CD4-positive, alpha-beta memory T cell (primary cell): ENCODE data around the gene MYL9. TPM values are rescaled to one million over a fixed set of nuclear protein-coding genes. Genes with fewer than 3 reads are reported as not detected.
"Not testable (repeated sequence)": the region's sequence is repeated elsewhere in the genome, so short reads cannot be mapped to it uniquely, and the experiment has no call there.

Experiments
- CTCF ChIA-PET: fragments of 350-600 bp; sonication (Branson Sonifier 250); formaldehyde crosslinking; loops from one replicate; lab custom pipeline; 2021; ENCODE audit warnings: inconsistent platforms; ENCODE audit not compliant: partially characterized antibody; lab: Charles Lee
- POLR2A ChIA-PET: fragments of 350-600 bp; sonication (Branson Sonifier 250); formaldehyde crosslinking; loops from one replicate; lab custom pipeline; 2021; ENCODE audit not compliant: partially characterized antibody; lab: Charles Lee
- DNase-seq, 5 donors: peaks; one replicate each; pipeline versions ENCODE4 v3.0.0 to v3.0.0-alpha.2; 2020 to 2022; ENCODE audit warnings: mixed read lengths in 1 of 5
- H3K27ac ChIP-seq: one replicate; pipeline ENCODE4 v1.7.0; 2013; ENCODE audit warnings: low read depth, low read length
- H3K27me3 ChIP-seq: 2 replicates; pipeline ENCODE4 v1.7.0; 2013; ENCODE audit warnings: mild to moderate bottlenecking, low read length, moderate library complexity; ENCODE audit not compliant: insufficient read depth
- H3K36me3 ChIP-seq: 2 replicates; pipeline ENCODE4 v1.7.0; 2013; ENCODE audit warnings: mild to moderate bottlenecking, low read length, moderate library complexity; ENCODE audit not compliant: insufficient read depth
- H3K4me1 ChIP-seq: 2 replicates; pipeline ENCODE4 v1.7.0; 2013; ENCODE audit warnings: mild to moderate bottlenecking, low read length, moderate library complexity; ENCODE audit not compliant: insufficient read depth
- H3K4me3 ChIP-seq, 2 donors: one replicate each; pipeline ENCODE4 v1.7.0; 2013; ENCODE audit warnings: low read length in 2 of 2, mild to moderate bottlenecking in 1 of 2
- H3K9me3 ChIP-seq, 2 donors: one replicate each; pipeline ENCODE4 v1.7.0; 2013; ENCODE audit warnings: low read length in 2 of 2, control low read depth in 1 of 2; ENCODE audit not compliant: control insufficient read depth in 1 of 2
- H3K27ac Mint-ChIP-seq, 7 donors: one replicate each; pipeline ENCODE4 v1.8.0; 2020 to 2021; ENCODE audit warnings: mixed read lengths in 7 of 7, mild to moderate bottlenecking in 6 of 7, inconsistent platforms in 3 of 7, moderate library complexity in 3 of 7
- H3K27me3 Mint-ChIP-seq, 2 donors: one replicate each; pipeline ENCODE4 v1.8.0; 2020 to 2021; ENCODE audit warnings: mixed read lengths in 2 of 2
- H3K36me3 Mint-ChIP-seq, 2 donors: one replicate each; pipeline ENCODE4 v1.8.0; 2020 to 2021; ENCODE audit warnings: mixed read lengths in 2 of 2, inconsistent platforms in 1 of 2, mild to moderate bottlenecking in 1 of 2
- H3K4me1 Mint-ChIP-seq, 4 donors: one replicate each; pipeline ENCODE4 v1.8.0; 2020 to 2021; ENCODE audit warnings: mixed read lengths in 4 of 4, mild to moderate bottlenecking in 1 of 4
- H3K4me3 Mint-ChIP-seq, 8 donors: one replicate each; pipeline ENCODE4 v1.8.0; 2020 to 2021; ENCODE audit warnings: mixed read lengths in 8 of 8, mild to moderate bottlenecking in 7 of 8, moderate library complexity in 6 of 8, inconsistent platforms in 3 of 8
- H3K9me3 Mint-ChIP-seq, 8 donors: one replicate each; pipeline ENCODE4 v1.8.0; 2020 to 2021; ENCODE audit warnings: mixed read lengths in 8 of 8, mild to moderate bottlenecking in 5 of 8, inconsistent platforms in 3 of 8, moderate library complexity in 1 of 8
- intact Hi-C: fragments of 100-400 bp; cut with micrococcal nuclease; formaldehyde crosslinking; loops from one replicate; pipeline ENCODE4 v1.15.1; 2023
- polyA plus RNA-seq, 2 donors: library from polyadenylated mRNA; unstranded; fragments of 300-500 nt; fragmentation: Illumina TruSeq; gene quantifications; one replicate each; pipeline ENCODE4 v1.2.3, GENCODE V29; 2021
- total RNA-seq, 2 experiments: library from RNA; stranded (reverse); gene quantifications; one replicate each; pipeline ENCODE4 v1.2.3, GENCODE V29; 2021

The MYL9 gene
- total and polyA plus RNA-seq, 4 experiments from 2014 or later = not detected

DNA sequence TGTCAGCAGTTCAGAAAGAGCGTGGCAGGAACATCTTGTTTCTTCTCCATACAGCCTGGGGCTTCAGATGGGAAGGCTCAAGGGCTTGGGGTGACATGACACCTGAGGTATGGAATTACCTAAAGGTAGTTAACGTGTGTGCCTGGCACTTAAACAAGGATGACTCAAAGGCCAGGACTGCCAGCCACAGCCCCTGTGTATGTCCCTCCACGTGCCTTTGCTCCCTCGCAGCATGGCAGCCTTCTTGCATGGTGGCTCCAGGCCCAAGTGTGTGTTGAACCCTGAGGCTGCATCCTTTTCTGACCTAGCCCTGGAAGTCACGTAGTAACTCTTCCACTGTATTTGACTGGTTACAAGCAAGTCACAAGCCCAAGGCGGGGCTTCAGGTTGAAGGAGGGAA, 33.6 kb upstream of the MYL9 start:
- ChIA-PET CTCF (no interaction called here), POLR2A (no interaction called here)
- intact Hi-C loops = no loop called here
- Histone ChIP-seq H3K27me3 (no peaks in the 10 kb centered on the region), H3K4me1 (no peaks in the 10 kb centered on the region), H3K36me3 (peaks cover 12% of the 10 kb centered on the region), H3K9me3 (no peaks in the 10 kb centered on the region), H3K27ac (no peak overlapping the region), H3K4me3 (no peak overlapping the region)
- DNase-seq = no peak
- Mint-ChIP-seq H3K4me1 (peaks cover 4 to 13% (median 6%) of the 10 kb centered on the region in 4 donors), H3K36me3 (peaks cover 28 to 41% of the 10 kb centered on the region in 2 donors), H3K27me3 (no peaks in the 10 kb centered on the region), H3K27ac (peak overlapping the region in 1 of 7 donors; percentile 57), H3K9me3 (no peaks in the 10 kb centered on the region), H3K4me3 (no peak overlapping the region)

DNA sequence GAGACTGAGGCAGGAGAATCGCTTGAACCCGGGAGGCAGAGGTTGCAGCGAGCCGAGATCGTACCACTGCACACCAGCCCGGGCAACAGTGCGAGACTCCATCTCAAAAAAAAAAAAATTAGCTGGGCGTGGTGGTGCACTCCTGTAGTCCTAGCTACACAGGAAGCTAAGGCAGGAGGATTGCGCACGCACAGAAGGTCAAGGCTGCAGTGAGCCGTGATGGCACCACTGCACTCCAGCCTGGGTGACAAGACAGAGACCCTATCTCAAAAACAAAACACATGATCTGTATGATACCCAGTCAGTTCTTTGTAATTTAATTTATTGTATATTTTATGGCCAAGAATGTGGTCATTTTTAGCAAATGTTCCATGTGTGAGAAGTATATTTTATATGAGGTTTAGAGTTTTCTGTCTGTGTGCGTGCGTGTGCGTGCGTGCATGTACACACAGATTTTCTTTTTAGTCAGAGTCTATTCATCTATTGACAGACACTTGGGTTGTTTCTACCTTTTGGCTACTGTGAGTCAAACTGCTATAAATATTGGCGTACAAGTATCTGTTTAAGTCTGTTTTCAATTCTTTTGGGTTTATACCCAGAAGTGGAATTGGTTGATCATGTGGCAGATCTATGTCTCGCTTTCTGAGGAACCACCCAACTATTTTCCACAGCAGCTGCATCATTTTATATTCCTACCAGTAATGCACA, 22.2 kb upstream of the MYL9 start:
- ChIA-PET CTCF (no interaction called here), POLR2A (interaction anchor here (1.1 kb wide), 1 partner anchor 14 kb away, joined by 4 read pairs; no protein-coding TSS in a partner anchor)
- no peaks in the 10 kb centered on the region for H3K27me3 Mint-ChIP-seq
- H3K4me1 Mint-ChIP-seq = peaks cover 0 to 3% (median 1%) of the 10 kb centered on the region in 4 donors
- intact Hi-C loops = no loop called here
- H3K36me3 ChIP-seq = peaks cover 11% of the 10 kb centered on the region
- no peak overlapping the region for H3K4me3 ChIP-seq
- H3K4me3 Mint-ChIP-seq = no peak overlapping the region
- H3K9me3 Mint-ChIP-seq = no peaks in the 10 kb centered on the region
- no peak overlapping the region for H3K27ac ChIP-seq
- no peaks in the 10 kb centered on the region for H3K27me3 ChIP-seq
- no peak overlapping the region for H3K27ac Mint-ChIP-seq
- H3K9me3 ChIP-seq = no peaks in the 10 kb centered on the region
- H3K36me3 Mint-ChIP-seq = peaks cover 25 to 46% of the 10 kb centered on the region in 2 donors
- no peak for DNase-seq
- H3K4me1 ChIP-seq = no peaks in the 10 kb centered on the region

DNA sequence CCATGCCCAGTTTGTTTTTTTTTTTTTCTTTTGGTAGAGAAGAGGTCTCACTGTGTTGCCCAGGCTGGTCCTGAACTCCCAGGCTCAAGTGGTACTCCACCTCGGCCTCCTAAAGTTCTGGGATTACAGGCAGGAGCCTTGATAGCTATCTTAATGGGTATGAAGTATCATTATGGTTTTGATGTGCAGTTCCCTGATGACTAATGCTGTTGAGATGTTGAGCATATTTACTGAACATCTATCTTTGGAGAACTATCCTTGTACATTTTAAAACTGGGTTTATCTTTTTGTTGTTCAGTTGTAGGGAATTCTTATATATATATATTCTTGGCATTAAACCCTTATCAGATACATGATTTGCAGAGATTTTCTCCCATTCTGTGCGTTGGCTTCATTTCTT, 21.4 kb upstream of the MYL9 start:
- H3K4me1 ChIP-seq = no peaks in the 10 kb centered on the region
- Mint-ChIP-seq H3K9me3 (no peaks in the 10 kb centered on the region), H3K36me3 (peaks cover 22 to 47% of the 10 kb centered on the region in 2 donors), H3K4me3 (no peak overlapping the region), H3K4me1 (peaks cover 0 to 3% (median 1%) of the 10 kb centered on the region in 4 donors), H3K27me3 (no peaks in the 10 kb centered on the region), H3K27ac (peak overlapping the region in 3 of 7 donors; percentile 42 to 67 (median 64))
- H3K27ac ChIP-seq = no peak overlapping the region
- ChIA-PET CTCF (no interaction called here), POLR2A (interaction anchor here (1.1 kb wide), 1 partner anchor 14 kb away, joined by 4 read pairs; no protein-coding TSS in a partner anchor)
- intact Hi-C loops = no loop called here
- DNase-seq = no peak
- H3K4me3 ChIP-seq = no peak overlapping the region
- H3K9me3 ChIP-seq = no peaks in the 10 kb centered on the region
- H3K36me3 ChIP-seq = peaks cover 13% of the 10 kb centered on the region
- H3K27me3 ChIP-seq = no peaks in the 10 kb centered on the region

DNA sequence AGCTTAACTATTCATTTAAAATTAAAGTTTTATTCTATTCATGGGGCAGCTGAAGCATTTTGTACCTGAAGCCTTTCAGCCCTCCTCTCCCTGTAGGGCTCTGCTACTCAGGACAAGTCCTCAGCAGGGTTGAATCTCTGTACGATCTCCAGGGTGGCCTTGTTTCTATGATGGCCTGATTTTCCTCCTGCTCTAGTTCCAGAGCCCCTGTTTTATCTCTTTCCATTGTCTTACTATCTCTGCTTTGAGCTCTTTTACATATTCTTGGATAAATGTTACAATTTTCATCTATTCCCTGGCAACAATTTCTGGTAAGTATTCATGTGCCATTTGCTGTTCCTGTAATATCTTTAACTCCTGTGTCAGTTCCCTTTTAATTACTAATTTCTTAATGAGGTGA, 19.8 kb upstream of the MYL9 start:
- intact Hi-C loops = no loop called here
- H3K36me3 ChIP-seq = peaks cover 24% of the 10 kb centered on the region
- Mint-ChIP-seq H3K4me1 (peaks cover 0 to 2% (median 0%) of the 10 kb centered on the region in 4 donors), H3K9me3 (no peaks in the 10 kb centered on the region), H3K36me3 (peaks cover 26 to 48% of the 10 kb centered on the region in 2 donors), H3K27me3 (no peaks in the 10 kb centered on the region), H3K27ac (peak overlapping the region in 5 of 7 donors; percentile 1 to 38 (median 4)), H3K4me3 (no peak overlapping the region)
- H3K9me3 ChIP-seq = no peaks in the 10 kb centered on the region
- POLR2A ChIA-PET = no interaction called here
- no peak for DNase-seq
- no peaks in the 10 kb centered on the region for H3K4me1 ChIP-seq
- H3K27me3 ChIP-seq = no peaks in the 10 kb centered on the region
- no peak overlapping the region for H3K27ac ChIP-seq
- no peak overlapping the region for H3K4me3 ChIP-seq
- CTCF ChIA-PET = no interaction called here

DNA sequence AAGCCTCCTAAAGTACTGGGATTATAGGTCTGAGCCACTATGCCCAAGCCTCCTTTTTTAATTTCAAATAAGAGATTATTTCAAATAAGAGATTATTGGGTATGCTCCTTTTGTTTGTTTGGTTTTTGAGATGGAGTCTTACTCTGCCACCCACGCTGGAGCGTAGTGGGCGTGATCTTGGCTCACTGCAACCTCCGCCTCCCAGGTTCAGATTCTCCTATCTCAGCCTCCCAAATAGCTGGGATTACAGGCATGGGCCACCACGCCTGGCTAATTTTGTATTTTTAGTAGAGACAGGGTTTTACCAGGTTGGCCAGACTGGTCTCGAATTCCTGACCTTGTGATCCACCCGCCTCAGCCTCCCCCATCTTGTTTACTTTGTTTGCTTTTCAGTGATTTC, 18.9 kb upstream of the MYL9 start:
- H3K4me1 ChIP-seq, POLR2A ChIA-PET, H3K27ac Mint-ChIP-seq, H3K27ac ChIP-seq, CTCF ChIA-PET, H3K27me3 ChIP-seq, H3K27me3 Mint-ChIP-seq, H3K9me3 ChIP-seq, H3K4me1 Mint-ChIP-seq, H3K4me3 ChIP-seq, intact Hi-C loops, H3K4me3 Mint-ChIP-seq, H3K9me3 Mint-ChIP-seq, DNase-seq: not testable (repeated sequence)
- H3K36me3 ChIP-seq = peaks cover 33% of the 10 kb centered on the region
- peaks cover 34 to 57% of the 10 kb centered on the region in 2 donors for H3K36me3 Mint-ChIP-seq

DNA sequence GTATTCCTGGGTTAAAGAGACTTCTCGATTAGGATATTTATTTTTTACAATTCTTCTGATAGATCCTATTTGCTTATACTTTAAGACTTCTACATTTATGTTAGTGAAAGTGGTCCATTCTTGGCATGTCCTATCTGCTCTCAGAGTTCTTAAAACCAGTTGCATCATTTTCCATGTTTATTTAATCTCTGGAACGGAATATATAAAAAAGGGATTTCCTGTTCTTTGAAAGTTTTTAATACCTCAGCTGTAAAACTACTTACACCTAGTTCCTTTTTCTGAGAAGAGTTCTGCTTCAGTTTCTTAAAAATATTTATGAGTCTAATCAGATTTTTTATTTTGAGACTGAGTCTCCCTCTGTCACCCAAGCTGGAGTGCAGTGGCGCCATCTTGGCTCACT, 18.0 kb upstream of the MYL9 start:
- intact Hi-C loops = no loop called here
- Histone ChIP-seq H3K9me3 (no peaks in the 10 kb centered on the region), H3K27me3 (no peaks in the 10 kb centered on the region), H3K27ac (no peak overlapping the region), H3K36me3 (peaks cover 35% of the 10 kb centered on the region), H3K4me3 (no peak overlapping the region), H3K4me1 (no peaks in the 10 kb centered on the region)
- H3K27ac Mint-ChIP-seq = peak overlapping the region in 1 of 7 donors; percentile 22
- ChIA-PET CTCF (no interaction called here), POLR2A (no interaction called here)
- H3K9me3 Mint-ChIP-seq = no peaks in the 10 kb centered on the region
- peaks cover 0 to 2% (median 0%) of the 10 kb centered on the region in 4 donors for H3K4me1 Mint-ChIP-seq
- peaks cover 38 to 62% of the 10 kb centered on the region in 2 donors for H3K36me3 Mint-ChIP-seq
- H3K27me3 Mint-ChIP-seq = no peaks in the 10 kb centered on the region
- DNase-seq = no peak
- H3K4me3 Mint-ChIP-seq = no peak overlapping the region

DNA sequence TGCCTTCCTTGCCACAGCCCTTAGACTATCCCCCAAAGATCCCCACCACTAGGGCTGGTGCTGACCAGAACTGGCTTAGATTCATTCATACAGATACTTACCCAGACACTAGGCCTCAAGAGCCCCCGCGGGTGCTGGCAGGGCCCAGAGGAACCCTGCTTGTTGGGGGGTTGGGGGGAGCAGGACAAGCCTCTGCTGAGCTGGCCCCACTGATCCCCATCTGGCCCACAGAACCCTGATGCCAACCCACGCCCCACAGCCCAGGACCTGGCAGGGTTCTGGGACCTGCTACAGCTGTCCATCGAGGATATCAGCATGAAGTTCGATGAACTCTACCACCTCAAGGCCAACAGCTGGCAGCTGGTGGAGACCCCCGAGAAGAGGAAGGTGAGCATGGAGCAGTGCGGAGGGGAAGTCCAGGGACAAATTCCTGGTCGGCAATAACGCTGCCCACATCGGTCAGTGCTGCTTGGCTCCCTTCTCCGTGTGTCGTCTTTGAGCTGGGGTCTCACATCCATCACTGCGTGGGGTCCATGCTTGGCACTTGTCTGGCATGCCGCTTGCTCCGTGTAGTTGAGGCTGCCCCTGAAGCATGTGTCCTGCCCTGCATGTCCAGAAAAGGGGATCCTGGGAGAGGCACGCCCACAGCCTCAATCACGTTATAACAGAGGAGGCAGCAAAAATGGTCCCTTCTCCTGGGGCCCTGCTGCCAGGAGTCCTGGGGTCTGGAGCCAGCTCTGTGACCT, 15.5 kb upstream of the MYL9 start:
- H3K9me3 Mint-ChIP-seq = no peaks in the 10 kb centered on the region
- H3K9me3 ChIP-seq = no peaks in the 10 kb centered on the region
- no peak overlapping the region for H3K4me3 ChIP-seq
- CTCF ChIA-PET = no interaction called here
- H3K27ac Mint-ChIP-seq = peak overlapping the region in 3 of 7 donors; percentile 9 to 80 (median 63)
- no peaks in the 10 kb centered on the region for H3K27me3 ChIP-seq
- DNase-seq = no peak
- peaks cover 33 to 49% of the 10 kb centered on the region in 2 donors for H3K36me3 Mint-ChIP-seq
- POLR2A ChIA-PET = no interaction called here
- peaks cover 32% of the 10 kb centered on the region for H3K36me3 ChIP-seq
- no peak overlapping the region for H3K27ac ChIP-seq
- H3K27me3 Mint-ChIP-seq = no peaks in the 10 kb centered on the region
- H3K4me3 Mint-ChIP-seq = no peak overlapping the region
- intact Hi-C loops = no loop called here
- no peaks in the 10 kb centered on the region for H3K4me1 ChIP-seq
- H3K4me1 Mint-ChIP-seq = peaks cover 0 to 2% (median 0%) of the 10 kb centered on the region in 4 donors
